MM.1S (cell line): ENCODE measurements around the gene ATP1A4.

ENCODE experiments used
- CTCF ChIP-seq: fragments of 300-600 bp; sonication (generic); IDR thresholded peaks from 2 replicates; pipeline ENCODE4 v1.5.1; 2016; ENCODE audit warnings: antibody characterized with exemption, low read length, mixed read lengths
- EZH2 ChIP-seq: fragments of 300-600 bp; sonication (generic); optimal IDR thresholded peaks from 2 replicates; pipeline ENCODE3; 2017; ENCODE audit warnings: low read depth, mild to moderate bottlenecking, antibody characterized with exemption, low read length, mixed read lengths
- EZH2phosphoT487 ChIP-seq: fragments of 300-600 bp; sonication (generic); IDR thresholded peaks from 2 replicates; pipeline ENCODE4 v1.6.1; 2018; ENCODE audit warnings: antibody characterized with exemption, low read length

DNA sequence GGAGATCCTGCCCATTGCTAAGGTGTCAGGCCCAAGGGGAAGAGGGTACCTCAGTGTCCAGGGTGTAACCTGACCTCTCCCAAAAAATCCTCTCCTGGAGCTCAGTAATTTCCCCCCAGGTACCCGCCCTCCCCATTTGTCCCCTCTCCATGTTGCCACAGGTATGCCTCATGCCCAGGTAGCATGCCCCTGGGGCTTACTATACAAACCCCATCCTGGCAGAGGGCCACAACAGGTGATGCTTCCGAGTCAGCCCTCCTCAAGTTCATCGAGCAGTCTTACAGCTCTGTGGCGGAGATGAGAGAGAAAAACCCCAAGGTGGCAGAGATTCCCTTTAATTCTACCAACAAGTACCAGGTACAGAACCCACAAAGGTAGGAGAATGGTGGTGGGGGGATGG lies 15.7 kb downstream of the ATP1A4 start:
- TF ChIP-seq CTCF (no peak), EZH2 (no peak), EZH2phosphoT487 (no peak)
